ENCODE data around the gene BMPR1A.

The BMPR1A gene

GRCh38 chr10:86804805-86805204 is 48.4 kb downstream of the BMPR1A start:
- no peak for DNase-seq

- DNase-seq, result no peak
Measured at GRCh38 chr10:86813101-86813500, 56.7 kb downstream of the BMPR1A start.

DNA sequence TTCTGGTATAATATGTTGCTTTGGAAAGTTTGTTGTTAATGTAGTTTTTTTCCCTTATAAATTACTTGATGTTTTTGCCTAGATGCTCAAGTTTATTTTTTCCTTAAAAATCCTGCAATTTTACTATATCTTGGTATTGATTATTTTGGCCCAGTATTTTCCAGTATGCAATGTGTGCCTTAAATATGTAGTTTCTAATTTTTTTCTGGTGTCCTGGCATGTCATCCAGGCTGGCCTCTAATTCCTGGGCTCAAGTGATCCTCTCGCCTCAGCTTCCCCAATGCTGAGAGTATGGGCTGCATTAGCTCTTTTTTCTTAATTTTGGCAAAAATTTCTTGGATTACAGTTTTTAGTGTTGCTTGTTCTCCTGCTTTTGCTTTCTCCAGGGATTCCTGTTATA is 57.6 kb downstream of the BMPR1A start:
- no peak for DNase-seq

DNA sequence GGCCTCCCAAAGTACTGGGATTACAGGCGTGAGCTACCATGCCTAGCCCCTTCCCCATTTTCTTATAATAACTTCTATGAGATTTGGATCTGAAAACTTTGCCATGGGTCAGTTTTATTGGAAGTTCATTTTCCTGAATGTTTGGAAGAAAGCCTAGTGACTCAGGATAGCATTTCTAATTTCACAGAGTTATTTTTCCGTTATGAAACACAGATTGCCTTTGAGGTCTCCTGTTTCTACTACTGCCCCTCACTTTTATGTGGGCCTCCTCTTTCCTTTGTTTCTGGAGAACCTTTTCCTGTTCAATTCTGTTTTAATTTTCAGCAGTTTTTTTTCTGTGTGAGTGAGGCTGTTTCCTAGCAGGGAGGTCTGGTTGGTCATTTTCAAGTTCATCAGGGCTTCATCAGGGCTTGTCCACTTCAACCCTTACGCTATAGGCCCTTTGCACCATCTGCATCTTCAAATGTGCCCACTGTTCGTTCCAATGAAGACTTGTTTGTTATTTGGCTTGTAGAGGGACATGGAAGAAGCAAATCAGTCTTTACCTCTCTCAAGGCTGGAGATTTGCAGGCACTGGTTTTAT is 58.7 kb downstream of the BMPR1A start:
- no peak for DNase-seq

DNA sequence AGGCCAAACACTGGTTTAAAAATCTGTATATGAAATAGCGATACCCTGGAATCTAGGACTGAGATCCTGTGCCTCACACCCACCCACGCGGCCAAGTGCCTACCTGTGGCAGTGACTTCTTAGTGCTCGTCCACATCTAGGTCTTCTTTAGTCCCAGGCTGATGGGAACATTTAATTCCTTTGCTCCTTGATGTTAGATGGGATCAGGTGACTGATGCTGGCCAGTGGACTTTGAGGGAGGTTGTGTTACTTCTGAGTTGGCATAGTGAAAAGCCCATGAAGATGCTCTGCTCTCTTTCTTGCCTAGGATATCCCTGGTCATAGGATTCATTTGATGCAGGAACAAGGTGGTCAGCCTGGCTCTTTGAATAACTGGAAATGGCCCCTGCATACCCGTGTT is 59.2 kb downstream of the BMPR1A start:
- DNase-seq, result no peak

GRCh38 chr10:86817246-86817645 is 60.8 kb downstream of the BMPR1A start:
- DNase-seq, result no peak

DNA sequence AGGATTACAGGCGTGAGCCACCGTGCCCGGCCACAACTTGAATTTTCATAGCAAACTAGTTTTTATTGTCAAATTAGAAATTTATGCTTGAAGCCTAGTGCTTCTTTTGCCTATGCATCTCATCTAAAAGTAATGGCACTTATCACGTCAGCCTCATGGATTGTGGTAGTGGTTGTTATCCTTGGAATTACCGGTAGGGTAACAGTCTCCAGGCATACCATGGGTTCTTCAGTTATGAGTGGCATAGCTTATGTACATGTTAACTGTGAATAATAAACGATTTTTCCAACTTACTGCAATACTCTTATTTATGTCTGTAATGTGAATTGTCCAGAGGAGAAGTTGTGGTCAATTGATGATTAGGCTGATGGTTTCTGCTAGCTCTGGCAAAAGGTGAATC is 63.1 kb downstream of the BMPR1A start:
- no peak for DNase-seq

GRCh38 chr10:86820509-86820908 is 64.1 kb downstream of the BMPR1A start:
- DNase-seq, result no peak

DNA sequence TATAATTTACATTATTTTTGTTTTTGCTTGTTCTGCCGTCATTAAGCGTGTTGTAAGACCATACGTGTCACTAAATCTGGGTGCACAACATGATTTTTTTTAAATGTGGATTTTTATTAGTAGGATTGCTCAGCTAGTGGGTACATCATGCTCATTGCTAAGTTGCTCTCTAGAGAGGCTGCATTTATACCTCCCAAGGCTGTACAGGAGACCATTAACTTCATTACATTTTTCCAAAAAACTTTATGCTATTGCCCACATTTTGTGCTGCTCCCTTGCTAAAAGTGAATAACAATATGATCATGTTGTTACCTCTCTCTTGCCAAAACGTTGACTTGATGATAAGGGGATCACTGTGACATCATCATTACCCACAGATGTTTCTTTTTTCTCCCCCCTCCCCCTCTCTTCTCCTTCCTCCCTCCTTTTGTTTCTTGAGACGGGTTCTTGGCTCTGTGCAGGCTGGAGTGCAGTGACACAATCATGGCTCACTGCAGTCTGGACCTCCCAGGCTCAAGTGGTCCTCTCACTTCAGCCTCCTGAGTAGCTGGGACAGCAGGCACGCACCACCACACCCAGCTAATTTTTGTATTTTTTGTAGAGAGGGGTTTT is 65.1 kb downstream of the BMPR1A start:
- DNase-seq, result no peak

- no peak for DNase-seq
Measured at GRCh38 chr10:86823565-86823964, 67.1 kb downstream of the BMPR1A start.

DNA sequence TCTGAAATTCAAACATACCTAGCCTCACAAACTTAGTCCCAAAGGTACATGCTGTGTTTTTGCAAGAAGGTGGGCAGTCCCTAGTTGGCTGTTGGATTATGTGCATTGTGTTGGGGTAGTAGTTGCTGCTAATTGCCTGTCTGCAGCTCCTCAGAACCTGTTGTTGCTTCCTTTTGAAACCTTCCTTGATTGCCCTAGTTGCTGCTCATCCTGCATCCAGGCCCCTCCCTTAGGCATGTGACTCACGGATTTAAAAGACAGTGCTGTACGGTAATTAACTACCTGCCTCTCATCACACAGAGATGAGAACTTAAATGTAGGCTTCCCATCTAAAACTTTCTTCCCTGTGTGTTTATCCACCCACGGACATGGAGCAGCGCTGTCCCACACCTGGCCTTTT is 67.7 kb downstream of the BMPR1A start:
- no peak for DNase-seq

GRCh38 chr10:86825366-86825765 is 68.9 kb downstream of the BMPR1A start:
- DNase-seq, result no peak

DNA sequence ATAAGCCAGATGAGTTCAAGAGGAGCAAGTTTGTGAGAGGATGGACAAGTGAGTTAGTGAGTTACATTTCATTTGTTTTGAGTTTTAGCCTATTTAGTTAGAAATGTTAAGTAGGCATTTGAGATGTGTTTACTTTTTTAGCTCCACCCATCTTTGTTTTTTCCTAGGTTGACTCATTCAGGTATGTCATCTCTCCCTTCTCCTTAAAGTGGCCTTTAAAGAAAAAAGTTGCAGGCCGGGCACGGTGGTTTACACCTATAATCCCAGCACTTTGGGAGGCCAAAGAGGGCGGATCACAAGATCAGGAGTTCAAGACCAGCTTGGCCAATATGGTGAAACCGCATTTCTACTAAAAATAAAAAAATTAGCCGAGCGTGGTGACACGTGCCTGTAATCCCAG is 71.2 kb downstream of the BMPR1A start:
- no peak for DNase-seq

- no peak for DNase-seq
Measured at GRCh38 chr10:86828145-86828544, 71.7 kb downstream of the BMPR1A start.

GRCh38 chr10:86829472-86829871 is 73.1 kb downstream of the BMPR1A start:
- DNase-seq, result no peak

- no peak for DNase-seq
Measured at GRCh38 chr10:86830043-86830591, 73.7 kb downstream of the BMPR1A start.

- no peak for DNase-seq
Measured at GRCh38 chr10:86833969-86834368, 77.5 kb downstream of the BMPR1A start.

- DNase-seq, result no peak
Measured at GRCh38 chr10:86836044-86836443, 79.6 kb downstream of the BMPR1A start.

DNA sequence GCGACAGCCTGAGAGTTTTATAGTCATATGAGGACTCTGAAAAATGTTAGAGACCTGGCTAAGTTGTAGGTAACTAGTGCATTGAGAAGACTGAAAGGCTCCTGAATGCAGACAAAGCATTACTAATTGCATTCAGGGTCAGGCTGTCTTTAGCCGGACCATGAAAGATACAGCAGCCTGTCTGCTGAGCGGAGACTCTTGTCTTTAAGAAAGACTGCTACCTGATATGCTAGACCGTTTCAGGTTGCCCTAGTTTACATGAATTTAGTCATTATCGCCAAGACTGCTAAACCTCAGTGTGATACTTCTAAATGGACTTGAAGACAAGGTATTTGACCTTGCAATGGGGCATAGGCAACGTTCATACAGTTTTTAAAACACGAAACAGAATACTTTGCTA is 81.2 kb downstream of the BMPR1A start:
- no peak for DNase-seq

- DNase-seq, result no peak
Measured at GRCh38 chr10:86840498-86840897, 84.1 kb downstream of the BMPR1A start.

- DNase-seq, result no peak
Measured at GRCh38 chr10:86846088-86846487, 89.7 kb downstream of the BMPR1A start.

DNA sequence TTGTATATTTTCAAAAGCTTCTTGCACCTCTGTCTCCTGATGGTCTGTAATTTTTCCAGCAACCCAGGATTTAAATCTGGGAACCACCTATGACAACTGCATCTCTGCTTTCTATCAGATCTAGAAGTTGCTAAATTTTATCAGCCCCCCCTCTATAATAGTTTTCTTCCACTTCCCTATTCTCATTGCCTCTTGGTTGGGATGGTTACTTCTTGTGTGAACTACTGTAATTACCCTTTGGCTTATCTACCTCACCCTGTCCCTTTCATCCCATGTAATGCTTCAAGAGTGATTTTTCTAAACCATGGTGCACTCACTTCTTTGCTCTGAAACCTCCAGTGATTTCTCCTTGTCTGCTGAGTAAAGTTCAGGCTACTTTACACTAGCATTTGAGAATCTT is 92.3 kb downstream of the BMPR1A start:
- DNase-seq, result no peak

- no peak for DNase-seq
Measured at GRCh38 chr10:86849181-86849894, 92.9 kb downstream of the BMPR1A start.

- DNase-seq, result no peak
Measured at GRCh38 chr10:86850481-86850880, 94.1 kb downstream of the BMPR1A start.
